ENCODE data around the gene RAX2. TPM values are rescaled to one million over a fixed set of nuclear protein-coding genes. Genes with fewer than 3 reads are reported as not detected.

Gene RAX2
- not detected for total RNA-seq
- not detected for polyA plus RNA-seq (2013, experiment 1 of 2)
- polyA plus RNA-seq (2013, experiment 2 of 2) = 0.05 TPM
- total RNA-seq = 0 to 0.40 (median 0) reads per million in 172 experiments

GRCh38 chr19:3771906-3772455, at the start of gene RAX2:
RAX2 (minus strand) TSS chr19:3772228; CDS start chr19:3771742, 486 bp downstream.
- H3K36me3 Mint-ChIP-seq (ENCODE audit: low read depth) = peaks cover 23% of the 10 kb centered on the region
- no peak within 1 kb of the TSS for H3K27ac ChIP-seq (ENCODE audit: low read depth in 1 of 2, low read length in 2 of 2)
- POLR2A ChIA-PET = no interaction called here
- DNase-seq (peak in 1 of 14 experiments; percentile 21), ATAC-seq (ENCODE audit: poor library complexity) (no peak)
- H3K4me1 ChIP-seq (ENCODE audit: insufficient read depth, low read length) = peaks cover 3% of the 10 kb centered on the region
- H3K27me3 Mint-ChIP-seq = no peaks in the 10 kb centered on the region
- no peaks in the 10 kb centered on the region for H3K9me3 ChIP-seq (ENCODE audit: control insufficient read depth in 1 of 2, insufficient read depth in 1 of 2, low read length in 2 of 2)
- no peak within 1 kb of the TSS for H3K27ac Mint-ChIP-seq
- H3K4me3 Mint-ChIP-seq = no peak within 1 kb of the TSS
- TF ChIP-seq, protein P1, sequence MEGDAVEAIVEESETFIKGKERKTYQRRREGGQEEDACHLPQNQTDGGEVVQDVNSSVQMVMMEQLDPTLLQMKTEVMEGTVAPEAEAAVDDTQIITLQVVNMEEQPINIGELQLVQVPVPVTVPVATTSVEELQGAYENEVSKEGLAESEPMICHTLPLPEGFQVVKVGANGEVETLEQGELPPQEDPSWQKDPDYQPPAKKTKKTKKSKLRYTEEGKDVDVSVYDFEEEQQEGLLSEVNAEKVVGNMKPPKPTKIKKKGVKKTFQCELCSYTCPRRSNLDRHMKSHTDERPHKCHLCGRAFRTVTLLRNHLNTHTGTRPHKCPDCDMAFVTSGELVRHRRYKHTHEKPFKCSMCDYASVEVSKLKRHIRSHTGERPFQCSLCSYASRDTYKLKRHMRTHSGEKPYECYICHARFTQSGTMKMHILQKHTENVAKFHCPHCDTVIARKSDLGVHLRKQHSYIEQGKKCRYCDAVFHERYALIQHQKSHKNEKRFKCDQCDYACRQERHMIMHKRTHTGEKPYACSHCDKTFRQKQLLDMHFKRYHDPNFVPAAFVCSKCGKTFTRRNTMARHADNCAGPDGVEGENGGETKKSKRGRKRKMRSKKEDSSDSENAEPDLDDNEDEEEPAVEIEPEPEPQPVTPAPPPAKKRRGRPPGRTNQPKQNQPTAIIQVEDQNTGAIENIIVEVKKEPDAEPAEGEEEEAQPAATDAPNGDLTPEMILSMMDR (IDR thresholded peaks at IDR 0.05) = no peak
- H3K9me3 Mint-ChIP-seq = no peaks in the 10 kb centered on the region
- H3K27me3 ChIP-seq (ENCODE audit: control insufficient read depth in 1 of 2, insufficient read depth in 2 of 2, low read length in 2 of 2) = no peaks in the 10 kb centered on the region
- no peak within 1 kb of the TSS for H3K4me3 ChIP-seq (ENCODE audit: low read length)
- H3K36me3 ChIP-seq (ENCODE audit: insufficient read depth, low read length) = peaks cover 22% of the 10 kb centered on the region
- no peaks in the 10 kb centered on the region for H3K4me1 Mint-ChIP-seq (ENCODE audit: low read depth)
- intact Hi-C loops (cut with DNase I, micrococcal nuclease) = no loop called here
- CTCF ChIA-PET = no interaction called here

DNA sequence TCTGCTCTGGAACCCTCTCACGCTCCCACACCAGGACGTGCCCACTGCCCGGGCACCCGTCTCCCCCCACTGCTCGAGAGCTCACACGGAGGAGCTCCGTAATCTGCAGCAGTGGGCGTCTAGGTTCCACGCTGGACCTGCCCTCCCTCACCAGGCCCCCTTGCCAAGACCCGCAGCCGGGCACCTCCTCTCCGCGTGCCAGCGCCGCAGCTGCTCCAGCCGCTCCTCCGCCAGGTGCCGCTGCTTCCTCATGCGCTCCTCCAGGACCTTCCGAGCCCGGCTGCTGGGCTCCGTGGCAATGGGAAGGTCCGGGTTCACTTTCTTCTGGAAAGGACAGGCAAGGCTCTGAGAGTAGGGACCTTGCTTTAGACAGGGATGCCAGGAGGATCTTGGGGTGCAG, 49.1 kb upstream of the RAX2 start:
- H3K9me3 ChIP-seq (ENCODE audit: control insufficient read depth in 1 of 2, insufficient read depth in 1 of 2, low read length in 2 of 2) = no peaks in the 10 kb centered on the region
- DNase-seq (no peak), ATAC-seq (ENCODE audit: poor library complexity) (no peak)
- Mint-ChIP-seq H3K36me3 (ENCODE audit: low read depth) (no peaks in the 10 kb centered on the region), H3K27me3 (no peaks in the 10 kb centered on the region), H3K9me3 (no peaks in the 10 kb centered on the region), H3K4me1 (ENCODE audit: low read depth) (peaks cover 23% of the 10 kb centered on the region), H3K4me3 (no peak overlapping the region), H3K27ac (no peak overlapping the region)
- no peak overlapping the region for H3K27ac ChIP-seq (ENCODE audit: low read depth in 1 of 2, low read length in 2 of 2)
- POLR2A ChIA-PET = interaction anchor here (1.4 to 2.6 kb wide), 3 partner anchors 9 to 59 kb away, joined by 3 to 46 read pairs (median 15); partner anchors contain the start of genes APBA3 and MRPL54
- TF ChIP-seq, protein P1 (IDR thresholded peaks at IDR 0.05) = no peak
- intact Hi-C loops (cut with DNase I, micrococcal nuclease) = loop anchor here in 1 of 2 experiments (5.0 kb wide), 2 partner anchors 39 to 154 kb away; no protein-coding TSS in a partner anchor
- CTCF ChIA-PET = interaction anchor here (1.2 to 2.1 kb wide), 3 partner anchors 9 to 166 kb away, joined by 6 to 35 read pairs (median 12); partner anchors contain the start of genes APBA3 and MRPL54
- H3K4me1 ChIP-seq (ENCODE audit: insufficient read depth, low read length) = peaks cover 47% of the 10 kb centered on the region
- H3K36me3 ChIP-seq (ENCODE audit: insufficient read depth, low read length) = no peaks in the 10 kb centered on the region
- no peak overlapping the region for H3K4me3 ChIP-seq (ENCODE audit: low read length)
- H3K27me3 ChIP-seq (ENCODE audit: control insufficient read depth in 1 of 2, insufficient read depth in 2 of 2, low read length in 2 of 2) = no peaks in the 10 kb centered on the region

DNA sequence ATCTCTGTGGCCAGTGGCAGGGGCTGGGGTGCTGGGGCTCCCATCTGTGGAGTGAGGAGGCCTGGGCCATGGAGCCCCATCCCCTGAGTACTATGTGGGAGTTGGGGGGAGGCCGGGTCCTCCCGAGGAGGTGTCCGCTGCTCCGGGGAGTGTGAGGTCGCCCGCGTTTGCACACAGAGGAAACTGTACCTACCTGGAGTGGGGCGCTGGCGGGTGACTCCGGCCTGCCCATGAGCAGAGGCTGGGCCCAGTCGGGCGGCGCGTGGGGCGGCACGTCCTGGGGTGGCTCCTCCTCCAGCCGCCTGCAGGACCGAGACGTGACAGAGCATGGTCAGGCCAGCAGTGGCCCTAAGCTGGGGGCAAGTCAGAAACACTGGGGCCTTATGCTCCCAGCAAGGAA, 48.0 kb upstream of the RAX2 start:
- no peak overlapping the region for H3K27ac Mint-ChIP-seq
- H3K27ac ChIP-seq (ENCODE audit: low read depth in 1 of 2, low read length in 2 of 2) = no peak overlapping the region
- H3K4me1 ChIP-seq (ENCODE audit: insufficient read depth, low read length) = peaks cover 52% of the 10 kb centered on the region
- no peaks in the 10 kb centered on the region for H3K36me3 Mint-ChIP-seq (ENCODE audit: low read depth)
- H3K27me3 ChIP-seq (ENCODE audit: control insufficient read depth in 1 of 2, insufficient read depth in 2 of 2, low read length in 2 of 2) = no peaks in the 10 kb centered on the region
- intact Hi-C loops (cut with DNase I, micrococcal nuclease) = loop anchor here in 1 of 2 experiments (5.0 kb wide), 2 partner anchors 38 to 153 kb away; no protein-coding TSS in a partner anchor
- POLR2A ChIA-PET = interaction anchor here (1.4 kb wide), 1 partner anchor 23 kb away, joined by 3 read pairs; no protein-coding TSS in a partner anchor
- no peak for ATAC-seq (ENCODE audit: poor library complexity)
- DNase-seq = no peak
- no peaks in the 10 kb centered on the region for H3K27me3 Mint-ChIP-seq
- TF ChIP-seq, protein P1 (IDR thresholded peaks at IDR 0.05) = no peak
- no peaks in the 10 kb centered on the region for H3K9me3 Mint-ChIP-seq
- H3K4me1 Mint-ChIP-seq (ENCODE audit: low read depth) = peaks cover 26% of the 10 kb centered on the region
- no peaks in the 10 kb centered on the region for H3K9me3 ChIP-seq (ENCODE audit: control insufficient read depth in 1 of 2, insufficient read depth in 1 of 2, low read length in 2 of 2)
- H3K4me3 Mint-ChIP-seq = no peak overlapping the region
- no peaks in the 10 kb centered on the region for H3K36me3 ChIP-seq (ENCODE audit: insufficient read depth, low read length)
- CTCF ChIA-PET = no interaction called here
- H3K4me3 ChIP-seq (ENCODE audit: low read length) = no peak overlapping the region
